ENCODE measurements around the gene CNOT4.

- no peak for TF ChIP-seq POLR2A (IDR thresholded peaks at IDR 0.05)
- TF ChIP-seq, protein P1, sequence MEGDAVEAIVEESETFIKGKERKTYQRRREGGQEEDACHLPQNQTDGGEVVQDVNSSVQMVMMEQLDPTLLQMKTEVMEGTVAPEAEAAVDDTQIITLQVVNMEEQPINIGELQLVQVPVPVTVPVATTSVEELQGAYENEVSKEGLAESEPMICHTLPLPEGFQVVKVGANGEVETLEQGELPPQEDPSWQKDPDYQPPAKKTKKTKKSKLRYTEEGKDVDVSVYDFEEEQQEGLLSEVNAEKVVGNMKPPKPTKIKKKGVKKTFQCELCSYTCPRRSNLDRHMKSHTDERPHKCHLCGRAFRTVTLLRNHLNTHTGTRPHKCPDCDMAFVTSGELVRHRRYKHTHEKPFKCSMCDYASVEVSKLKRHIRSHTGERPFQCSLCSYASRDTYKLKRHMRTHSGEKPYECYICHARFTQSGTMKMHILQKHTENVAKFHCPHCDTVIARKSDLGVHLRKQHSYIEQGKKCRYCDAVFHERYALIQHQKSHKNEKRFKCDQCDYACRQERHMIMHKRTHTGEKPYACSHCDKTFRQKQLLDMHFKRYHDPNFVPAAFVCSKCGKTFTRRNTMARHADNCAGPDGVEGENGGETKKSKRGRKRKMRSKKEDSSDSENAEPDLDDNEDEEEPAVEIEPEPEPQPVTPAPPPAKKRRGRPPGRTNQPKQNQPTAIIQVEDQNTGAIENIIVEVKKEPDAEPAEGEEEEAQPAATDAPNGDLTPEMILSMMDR (IDR thresholded peaks at IDR 0.05): no peak
Observed at GRCh38 chr7:135459076-135459475, 50.8 kb downstream of the CNOT4 start.
